Panc1 (cell line): ENCODE results near the gene MIX23.

Experiments used
- POLR2AphosphoS5 ChIP-seq: IDR thresholded peaks from 2 replicates; pipeline ENCODE4 v1.6.1; 2012; ENCODE audit warnings: mild to moderate bottlenecking, low read depth, low read length, moderate library complexity
- REST ChIP-seq, 2 experiments: IDR thresholded peaks; 2 replicates each; pipeline ENCODE4 v1.6.1; 2011 to 2012; ENCODE audit warnings: low read depth in 2 of 2, control low read depth in 1 of 2, low read length in 1 of 2, mild to moderate bottlenecking in 1 of 2, moderate library complexity in 1 of 2; ENCODE audit not compliant: insufficient read depth in 1 of 2
- SIN3A ChIP-seq: IDR thresholded peaks from 2 replicates; pipeline ENCODE4 v1.6.1; 2012; ENCODE audit warnings: low read depth, mild to moderate bottlenecking, low read length, moderate library complexity, borderline replicate concordance; ENCODE audit not compliant: insufficient read depth
- TF ChIP-seq, protein P1 (sequence below): fragments of 450-650 bp; IDR thresholded peaks from 2 replicates; pipeline ENCODE4 v1.5.1; 2017; ENCODE audit warnings: mild to moderate bottlenecking

DNA sequence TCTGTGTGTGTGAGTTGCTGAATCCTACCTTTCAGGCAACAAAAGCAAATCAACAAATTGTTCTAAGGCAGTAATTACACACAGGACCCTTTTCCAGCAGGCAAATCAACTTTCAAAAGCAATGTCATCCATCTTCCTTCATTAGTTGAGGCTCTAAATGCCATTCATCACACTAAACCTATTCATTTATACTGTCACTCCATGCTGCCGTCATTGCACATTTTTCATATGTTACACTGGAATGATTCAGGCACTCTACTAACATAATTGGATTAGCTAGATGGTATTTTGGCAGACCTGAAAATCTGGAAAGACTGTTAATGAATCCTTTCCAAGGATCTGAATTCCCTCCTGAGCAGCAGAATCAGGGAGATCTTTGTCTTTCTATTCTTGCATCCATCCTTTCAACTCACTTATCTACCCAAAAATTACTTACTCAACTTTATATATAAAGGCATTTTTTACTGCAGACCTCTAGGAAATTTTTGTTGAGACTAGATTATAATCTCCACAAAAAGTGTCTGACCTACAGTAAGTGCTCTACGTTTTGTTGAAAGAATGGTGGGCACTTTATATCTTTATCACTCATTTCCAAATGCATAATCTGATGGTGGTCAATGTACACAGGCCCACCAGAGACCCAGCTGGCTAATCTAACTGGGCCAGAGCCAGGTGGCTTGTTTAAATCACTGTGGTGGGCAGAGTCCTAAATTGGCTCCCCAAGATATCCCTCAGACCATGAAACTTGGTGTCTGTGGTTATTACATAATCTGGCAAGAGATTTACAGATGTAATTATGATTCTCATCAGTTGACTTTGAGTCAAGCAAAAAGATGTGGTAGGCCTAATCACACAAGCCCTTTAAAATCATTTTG lies 25.0 kb downstream of the MIX23 start:
- TF ChIP-seq, protein P1, sequence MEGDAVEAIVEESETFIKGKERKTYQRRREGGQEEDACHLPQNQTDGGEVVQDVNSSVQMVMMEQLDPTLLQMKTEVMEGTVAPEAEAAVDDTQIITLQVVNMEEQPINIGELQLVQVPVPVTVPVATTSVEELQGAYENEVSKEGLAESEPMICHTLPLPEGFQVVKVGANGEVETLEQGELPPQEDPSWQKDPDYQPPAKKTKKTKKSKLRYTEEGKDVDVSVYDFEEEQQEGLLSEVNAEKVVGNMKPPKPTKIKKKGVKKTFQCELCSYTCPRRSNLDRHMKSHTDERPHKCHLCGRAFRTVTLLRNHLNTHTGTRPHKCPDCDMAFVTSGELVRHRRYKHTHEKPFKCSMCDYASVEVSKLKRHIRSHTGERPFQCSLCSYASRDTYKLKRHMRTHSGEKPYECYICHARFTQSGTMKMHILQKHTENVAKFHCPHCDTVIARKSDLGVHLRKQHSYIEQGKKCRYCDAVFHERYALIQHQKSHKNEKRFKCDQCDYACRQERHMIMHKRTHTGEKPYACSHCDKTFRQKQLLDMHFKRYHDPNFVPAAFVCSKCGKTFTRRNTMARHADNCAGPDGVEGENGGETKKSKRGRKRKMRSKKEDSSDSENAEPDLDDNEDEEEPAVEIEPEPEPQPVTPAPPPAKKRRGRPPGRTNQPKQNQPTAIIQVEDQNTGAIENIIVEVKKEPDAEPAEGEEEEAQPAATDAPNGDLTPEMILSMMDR, result no peak
- TF ChIP-seq POLR2AphosphoS5, result no peak
- no peak for TF ChIP-seq SIN3A
- TF ChIP-seq REST (IDR thresholded peaks at IDR 0.05; ENCODE audit: insufficient read depth in 1 of 2, low read depth in 2 of 2, low read length in 1 of 2), result no peak
